HG03558 (cell line): ENCODE data around the gene PLPP3.

ENCODE experiments used
- ATAC-seq: cut with Tn5 transposase; IDR thresholded peaks from one replicate; pipeline ENCODE4 v1.9.1; 2021; ENCODE audit warnings: moderate number of reproducible peaks; ENCODE audit not compliant: unreplicated experiment; ENCODE audit errors: extremely low read depth

The PLPP3 gene

GRCh38 chr1:56577406-56578137 lies 1.8 kb downstream of the PLPP3 start:
- ATAC-seq = no peak

- ATAC-seq = no peak
Measured at GRCh38 chr1:56576880-56577405, 2.4 kb downstream of the PLPP3 start.

- ATAC-seq = no peak
Measured at GRCh38 chr1:56575865-56576264, 3.5 kb downstream of the PLPP3 start.

- no peak for ATAC-seq
Measured at GRCh38 chr1:56574794-56575193, 4.6 kb downstream of the PLPP3 start.

GRCh38 chr1:56573311-56573710 lies 6.1 kb downstream of the PLPP3 start:
- ATAC-seq = no peak

GRCh38 chr1:56572334-56573050 lies 6.9 kb downstream of the PLPP3 start:
- ATAC-seq = no peak

- ATAC-seq = no peak
Measured at GRCh38 chr1:56571448-56571847, 7.9 kb downstream of the PLPP3 start.

GRCh38 chr1:56570924-56571372 lies 8.4 kb downstream of the PLPP3 start:
- no peak for ATAC-seq

GRCh38 chr1:56569661-56570060 lies 9.7 kb downstream of the PLPP3 start:
- ATAC-seq = no peak

GRCh38 chr1:56566994-56567393 lies 12.4 kb downstream of the PLPP3 start:
- no peak for ATAC-seq

- no peak for ATAC-seq
Measured at GRCh38 chr1:56566061-56566744, 13.2 kb downstream of the PLPP3 start.

GRCh38 chr1:56564615-56565014 lies 14.7 kb downstream of the PLPP3 start:
- no peak for ATAC-seq

GRCh38 chr1:56563568-56563967 lies 15.8 kb downstream of the PLPP3 start:
- no peak for ATAC-seq

- no peak for ATAC-seq
Measured at GRCh38 chr1:56562891-56563452, 16.4 kb downstream of the PLPP3 start.

- ATAC-seq = no peak
Measured at GRCh38 chr1:56561227-56562019, 17.9 kb downstream of the PLPP3 start.

GRCh38 chr1:56557746-56558145 lies 21.6 kb downstream of the PLPP3 start:
- no peak for ATAC-seq

- ATAC-seq = no peak
Measured at GRCh38 chr1:56555448-56555847, 23.9 kb downstream of the PLPP3 start.

- ATAC-seq = no peak
Measured at GRCh38 chr1:56553046-56553445, 26.3 kb downstream of the PLPP3 start.

GRCh38 chr1:56552349-56552748 lies 27.0 kb downstream of the PLPP3 start:
- no peak for ATAC-seq

- ATAC-seq = no peak
Measured at GRCh38 chr1:56551691-56552090, 27.7 kb downstream of the PLPP3 start.
